ENCODE results near the gene CDH23.

CDH23 gene

DNA sequence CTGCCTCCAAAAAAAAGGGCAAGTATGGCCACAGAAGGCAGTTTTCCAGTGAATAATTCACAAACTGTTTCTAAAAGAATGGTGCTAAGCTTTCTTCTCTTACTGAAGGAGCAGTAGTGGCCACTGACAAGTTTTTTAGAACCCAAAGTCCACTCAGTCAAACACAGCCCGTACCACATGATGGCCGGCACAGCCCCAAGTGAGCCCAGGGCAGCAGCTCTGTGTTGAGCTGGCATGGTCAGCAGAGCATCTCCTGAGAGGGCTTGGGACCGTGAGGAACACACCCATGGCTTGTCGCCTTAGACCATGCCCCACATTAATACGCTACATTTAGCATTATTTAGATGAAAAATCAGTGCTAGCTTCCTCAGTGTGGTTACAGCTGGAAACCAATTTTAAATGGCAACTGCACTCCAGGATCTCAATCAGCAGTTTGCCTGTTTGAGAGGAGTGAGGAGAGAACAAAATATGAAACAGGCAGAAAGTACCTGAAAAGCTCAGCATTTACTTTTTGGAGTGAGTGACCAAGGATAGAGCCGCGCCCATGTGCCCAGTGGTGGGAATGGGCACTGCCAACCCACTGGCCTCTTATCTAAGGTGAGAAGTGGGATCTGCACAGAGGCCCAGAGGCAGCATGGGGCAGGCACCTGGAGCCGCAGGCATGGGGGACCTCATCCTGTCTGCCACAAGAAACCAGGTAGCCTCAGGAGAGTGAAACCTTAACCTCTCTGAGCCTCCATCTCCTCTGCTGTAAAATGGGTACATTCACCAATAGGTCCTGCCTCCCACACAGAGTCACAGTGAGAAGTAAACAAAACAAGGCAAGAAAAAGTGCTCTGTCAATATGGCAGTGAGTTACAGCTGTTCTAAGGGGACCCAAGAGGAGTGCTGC is 437.0 kb downstream of the CDH23 start:
- no peak for DNase-seq

DNA sequence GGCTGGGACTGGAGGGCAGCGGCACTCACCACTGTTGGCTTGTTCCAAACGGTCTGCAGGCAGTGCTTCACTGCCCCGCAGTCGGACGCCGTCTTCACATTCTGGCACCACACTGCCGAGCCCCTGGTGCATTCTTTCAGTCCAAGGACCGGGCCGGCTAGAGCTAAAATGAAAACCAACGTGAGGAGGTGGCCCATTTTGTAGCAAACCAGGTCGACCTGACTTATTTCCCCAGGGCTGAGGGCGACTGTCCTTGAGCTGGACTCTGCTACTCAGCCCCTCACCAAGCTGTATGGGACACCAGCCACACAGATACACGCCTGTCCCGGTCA is 437.6 kb downstream of the CDH23 start:
- no peak for DNase-seq

DNA sequence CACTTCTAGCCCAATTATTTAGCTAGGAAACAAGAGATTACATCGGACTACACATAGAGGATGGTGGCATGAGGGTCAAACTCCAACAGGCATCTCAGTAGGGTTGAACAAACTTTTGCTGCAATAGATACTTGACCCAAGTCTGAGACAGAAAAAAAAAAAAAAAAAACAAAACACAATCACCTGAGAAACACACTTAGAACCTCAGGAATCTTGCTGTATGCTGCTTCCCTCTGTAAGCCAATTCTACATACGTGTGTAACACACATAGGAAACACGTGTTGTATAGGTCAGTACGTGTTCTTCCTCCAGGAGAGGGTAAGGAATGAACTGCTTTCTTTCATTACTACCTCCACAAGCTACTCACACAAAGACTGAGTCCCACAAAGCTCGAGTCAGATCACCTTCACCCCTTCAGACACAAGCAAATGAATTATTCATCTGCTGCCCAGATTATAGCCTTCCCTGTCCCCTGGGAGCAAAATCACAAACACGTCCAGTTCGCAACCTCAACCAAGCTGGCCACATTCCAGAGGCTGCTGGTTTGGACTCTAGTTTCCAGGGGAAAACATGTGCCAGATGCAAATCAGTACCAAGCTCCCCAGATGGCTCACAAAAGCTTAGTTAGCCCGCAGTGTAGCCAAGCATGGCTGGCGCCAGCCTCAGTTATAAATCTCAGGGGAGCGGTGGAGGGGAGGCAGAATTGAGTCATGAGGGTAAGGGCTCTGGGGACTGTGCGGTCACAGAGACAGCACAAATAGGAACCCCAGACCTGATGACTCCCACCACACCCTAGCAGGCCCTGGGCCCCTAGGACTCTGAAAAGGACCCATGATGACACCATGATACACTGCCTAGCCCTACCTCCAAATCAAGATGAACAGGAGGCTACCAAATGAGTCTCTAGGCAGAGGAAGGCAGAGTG is 439.2 kb downstream of the CDH23 start:
- DNase-seq = no peak

DNA sequence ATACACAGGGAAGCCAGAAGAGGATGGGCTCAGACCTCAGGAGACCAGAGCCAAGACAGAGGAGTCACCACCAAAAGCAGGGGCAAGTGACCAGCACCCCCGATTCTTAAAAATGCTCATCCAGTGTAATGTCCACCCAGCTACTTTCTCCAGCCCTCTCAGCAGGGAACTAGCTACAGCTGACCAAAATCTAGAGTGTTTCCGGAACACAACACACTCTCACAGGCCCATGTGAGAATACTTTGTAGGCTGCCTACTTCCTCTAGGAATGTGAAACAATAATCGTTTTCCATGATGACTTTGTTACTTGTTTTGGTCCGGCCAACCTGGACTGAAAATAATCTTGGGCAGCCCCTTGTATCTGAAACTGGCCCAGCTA is 439.9 kb downstream of the CDH23 start:
- DNase-seq = no peak

DNA sequence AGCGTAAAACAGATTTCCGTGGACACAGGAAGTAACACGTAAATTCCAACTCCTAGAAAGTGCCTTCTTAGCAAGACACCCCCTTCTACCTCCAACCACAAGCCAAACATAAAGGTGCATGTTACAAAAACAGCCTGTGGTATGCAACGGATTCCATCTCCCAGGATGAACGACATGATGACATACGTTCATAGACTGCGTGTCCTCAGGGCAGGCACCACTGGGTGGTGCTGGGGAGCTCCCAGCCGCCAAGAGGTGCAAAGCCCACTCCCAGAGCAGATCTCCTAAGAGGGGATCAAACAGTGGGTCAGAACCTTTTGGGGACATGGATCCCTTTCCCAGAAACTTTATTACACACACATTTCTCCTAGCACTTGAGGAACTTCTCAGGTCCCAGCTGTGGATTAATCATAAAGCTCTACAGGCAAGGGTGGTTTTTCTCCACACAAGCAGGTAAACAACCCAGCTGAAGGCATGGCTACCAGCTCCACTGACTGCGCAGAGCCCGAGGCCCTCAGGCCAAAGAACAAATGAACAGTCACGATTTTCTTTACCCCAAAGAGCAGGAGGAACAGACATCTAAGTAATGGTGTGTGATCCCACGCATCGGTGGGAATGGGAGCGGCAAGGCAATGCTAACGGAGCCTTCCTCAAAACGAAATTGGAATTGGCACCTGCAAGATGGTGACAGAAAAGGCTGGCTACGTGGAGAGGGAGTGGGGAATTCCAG is 440.5 kb downstream of the CDH23 start:
- peak in 1 of 4 experiments; percentile 10 for DNase-seq

DNA sequence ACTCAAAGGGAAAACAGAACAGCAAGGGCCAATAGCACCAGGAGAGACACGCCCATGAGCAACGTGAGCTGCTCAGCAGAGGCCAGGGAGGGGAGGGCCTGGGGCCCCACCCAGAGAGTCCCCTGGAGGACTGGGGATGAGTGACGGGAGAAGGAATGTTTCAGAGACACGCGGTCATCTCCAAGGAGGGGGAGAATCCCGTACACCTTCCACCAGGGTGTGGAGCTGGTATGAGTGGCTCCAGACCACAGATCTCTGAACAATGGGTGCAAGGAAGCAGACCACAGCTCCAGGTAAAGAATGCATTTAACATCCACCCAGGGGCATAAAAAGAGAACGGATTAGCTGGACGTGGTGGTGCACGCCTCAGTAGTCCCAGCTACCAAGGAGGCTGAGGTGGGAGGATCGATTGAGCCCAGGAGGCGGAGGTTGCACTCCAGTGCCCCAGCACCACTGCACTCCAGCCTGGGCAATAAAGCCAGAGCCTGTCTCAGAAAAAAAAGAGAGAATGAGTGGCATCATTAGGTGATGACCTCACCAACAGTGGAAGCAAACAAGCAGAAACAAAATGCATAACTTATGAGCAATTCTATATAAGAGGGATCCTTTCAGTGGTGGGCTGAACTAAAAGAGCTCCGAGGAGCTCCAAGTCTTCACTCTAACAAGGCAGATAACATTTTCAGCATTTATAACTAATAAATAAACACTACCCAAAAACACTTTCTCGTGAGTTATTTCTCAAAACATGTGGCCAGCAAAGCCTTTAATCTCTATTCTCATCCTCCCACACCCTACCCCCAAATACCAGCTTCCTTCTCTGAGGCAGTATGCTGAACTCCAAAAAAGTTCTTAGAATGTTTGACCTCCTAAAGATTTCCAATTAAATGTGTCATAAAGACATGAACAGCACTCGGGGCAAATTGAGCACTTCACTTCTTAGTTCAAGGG is 441.8 kb downstream of the CDH23 start:
- no peak for DNase-seq

DNA sequence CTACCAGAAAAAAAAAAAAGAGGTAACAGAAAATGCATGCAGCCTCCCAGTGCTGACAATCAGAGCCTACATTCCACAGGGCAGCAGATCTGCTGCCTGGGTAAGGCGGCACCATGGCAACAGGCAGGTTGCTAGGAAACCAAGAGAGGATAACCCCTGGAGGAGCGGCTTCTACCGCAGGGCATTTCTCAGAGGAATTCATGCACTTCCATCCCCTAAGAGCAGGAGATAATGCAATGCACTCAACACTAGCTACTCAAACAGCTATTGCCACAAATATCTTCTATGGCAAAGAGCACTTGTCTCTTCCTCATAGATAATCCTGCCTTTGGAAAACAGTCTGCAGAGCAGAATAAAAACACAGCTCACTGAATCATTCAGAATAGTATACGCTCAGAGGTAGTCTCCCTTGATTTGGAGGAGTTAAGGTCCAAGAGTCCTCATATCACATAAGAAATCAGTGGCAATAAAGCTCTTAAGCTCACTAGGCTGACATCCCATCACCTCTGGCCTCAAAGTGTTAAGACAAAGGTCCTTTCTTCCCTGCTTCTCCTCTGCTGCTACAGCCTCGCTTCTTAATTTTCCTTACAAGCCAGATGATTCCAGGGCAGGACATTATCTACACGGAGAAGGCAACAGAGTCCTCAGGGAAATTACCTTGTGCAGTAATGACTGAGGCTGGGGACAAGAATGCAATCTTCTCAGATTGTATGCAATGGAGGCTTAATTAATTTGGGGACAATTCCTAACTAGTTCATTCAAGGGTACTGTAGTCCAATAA is 443.6 kb downstream of the CDH23 start:
- DNase-seq = no peak

DNA sequence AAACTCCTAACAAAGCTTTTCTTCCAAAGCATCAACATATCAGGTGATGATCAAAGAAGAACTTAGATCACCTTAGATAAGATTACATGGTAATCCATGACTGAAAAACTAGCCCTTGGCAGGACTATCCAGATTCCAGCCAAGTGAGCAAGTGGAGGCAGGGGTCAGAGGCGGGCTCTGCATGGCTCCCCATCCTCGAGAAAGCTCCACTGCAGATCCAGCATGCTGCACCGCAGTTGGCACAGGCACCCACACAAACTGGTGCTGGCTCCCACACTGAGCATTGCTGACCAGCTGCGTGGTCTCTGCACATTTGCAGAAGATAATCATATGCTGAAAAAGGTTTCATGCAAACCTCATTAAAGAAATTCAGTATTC is 444.2 kb downstream of the CDH23 start:
- DNase-seq = no peak

DNA sequence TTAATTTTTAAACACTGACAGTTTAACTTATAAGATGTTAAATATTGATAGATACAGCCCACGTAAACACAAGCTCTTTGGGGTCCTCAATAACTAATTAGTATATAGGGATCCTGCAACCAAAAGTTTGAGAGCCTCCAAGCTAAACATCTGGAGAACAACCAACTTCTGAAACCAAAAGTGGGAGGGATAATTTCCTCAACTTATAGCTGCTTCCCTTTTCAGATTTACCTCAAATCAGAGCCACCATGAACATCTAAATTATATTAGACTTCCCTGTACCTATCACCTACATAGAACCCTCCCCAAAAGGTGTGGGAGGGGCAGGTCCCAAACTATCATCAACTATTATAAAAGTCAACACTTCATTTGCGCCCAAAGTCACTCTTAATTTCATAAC is 445.7 kb downstream of the CDH23 start:
- no peak for DNase-seq

DNA sequence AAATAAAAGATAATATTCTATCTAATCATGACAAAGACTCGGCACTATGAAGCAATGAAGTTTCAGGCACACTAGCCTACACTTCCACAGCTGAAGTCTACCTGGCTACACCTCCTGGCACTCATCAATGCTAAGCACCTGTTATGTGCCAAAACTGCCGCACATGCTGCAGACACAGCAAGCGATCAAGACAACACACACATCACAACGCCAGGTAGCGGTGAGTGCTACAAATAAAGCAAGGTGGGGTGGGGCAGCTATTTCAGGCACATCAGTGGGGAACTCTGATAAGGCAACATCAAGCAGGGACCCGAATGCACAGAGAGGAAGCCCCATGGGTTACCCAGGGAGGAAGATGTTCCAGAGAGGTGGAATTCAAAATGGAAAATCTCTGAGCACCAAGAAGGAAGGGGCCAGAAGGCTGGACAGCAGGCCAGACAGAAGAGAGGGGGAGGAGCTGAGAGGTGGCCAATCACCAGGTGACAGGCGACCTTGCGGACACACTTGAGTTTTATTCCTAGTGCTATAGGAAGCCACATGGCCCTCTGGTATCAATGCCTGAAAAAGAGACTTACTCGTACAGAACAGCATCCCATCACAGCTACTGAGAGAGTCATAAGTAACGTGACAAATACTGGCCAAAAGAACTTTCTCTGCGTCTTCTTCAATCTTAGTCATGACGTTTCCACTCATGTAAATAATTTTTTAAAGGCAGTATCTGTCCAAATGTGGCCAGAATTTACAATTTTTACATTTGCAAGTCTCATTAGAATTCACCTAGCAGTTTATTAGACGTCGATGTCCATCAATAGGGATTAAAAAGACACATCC is 446.4 kb downstream of the CDH23 start:
- DNase-seq = no peak

DNA sequence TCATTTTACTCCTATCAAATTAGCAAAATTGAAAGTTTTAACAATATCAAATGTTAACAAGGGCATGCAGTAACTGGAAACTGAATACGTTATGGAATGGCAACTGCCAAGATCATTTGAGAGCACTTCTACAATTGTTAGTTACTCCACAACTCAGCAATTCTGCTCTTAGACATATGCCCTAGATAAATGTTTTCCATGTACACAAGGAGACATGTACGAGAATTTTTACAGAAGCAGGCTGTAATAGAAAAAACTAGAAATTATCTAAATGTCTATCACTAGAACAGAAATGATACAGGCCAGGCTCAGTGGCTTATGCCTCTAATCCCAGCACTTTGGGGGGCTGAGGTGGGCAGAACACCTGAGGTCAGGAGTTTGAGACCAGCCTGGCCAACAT is 447.4 kb downstream of the CDH23 start:
- DNase-seq = no peak

DNA sequence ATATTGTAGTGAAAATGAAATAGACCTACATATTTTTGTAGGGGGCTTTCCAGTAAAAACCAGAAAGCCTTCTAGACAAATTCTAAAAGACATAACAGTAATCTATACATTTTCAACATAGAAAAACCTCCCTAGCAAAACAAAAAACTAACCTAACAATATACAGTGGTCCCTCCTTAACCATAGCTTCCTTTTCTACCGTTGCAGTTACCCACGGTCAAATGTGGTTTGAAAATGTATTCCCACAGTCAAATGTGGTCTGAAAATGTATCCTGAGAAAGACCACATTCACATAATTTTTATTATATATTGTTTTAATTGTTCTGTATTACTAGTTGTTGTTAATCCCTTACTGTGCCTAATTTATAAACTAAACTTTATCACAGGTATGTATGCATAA is 448.0 kb downstream of the CDH23 start:
- no peak for DNase-seq

DNA sequence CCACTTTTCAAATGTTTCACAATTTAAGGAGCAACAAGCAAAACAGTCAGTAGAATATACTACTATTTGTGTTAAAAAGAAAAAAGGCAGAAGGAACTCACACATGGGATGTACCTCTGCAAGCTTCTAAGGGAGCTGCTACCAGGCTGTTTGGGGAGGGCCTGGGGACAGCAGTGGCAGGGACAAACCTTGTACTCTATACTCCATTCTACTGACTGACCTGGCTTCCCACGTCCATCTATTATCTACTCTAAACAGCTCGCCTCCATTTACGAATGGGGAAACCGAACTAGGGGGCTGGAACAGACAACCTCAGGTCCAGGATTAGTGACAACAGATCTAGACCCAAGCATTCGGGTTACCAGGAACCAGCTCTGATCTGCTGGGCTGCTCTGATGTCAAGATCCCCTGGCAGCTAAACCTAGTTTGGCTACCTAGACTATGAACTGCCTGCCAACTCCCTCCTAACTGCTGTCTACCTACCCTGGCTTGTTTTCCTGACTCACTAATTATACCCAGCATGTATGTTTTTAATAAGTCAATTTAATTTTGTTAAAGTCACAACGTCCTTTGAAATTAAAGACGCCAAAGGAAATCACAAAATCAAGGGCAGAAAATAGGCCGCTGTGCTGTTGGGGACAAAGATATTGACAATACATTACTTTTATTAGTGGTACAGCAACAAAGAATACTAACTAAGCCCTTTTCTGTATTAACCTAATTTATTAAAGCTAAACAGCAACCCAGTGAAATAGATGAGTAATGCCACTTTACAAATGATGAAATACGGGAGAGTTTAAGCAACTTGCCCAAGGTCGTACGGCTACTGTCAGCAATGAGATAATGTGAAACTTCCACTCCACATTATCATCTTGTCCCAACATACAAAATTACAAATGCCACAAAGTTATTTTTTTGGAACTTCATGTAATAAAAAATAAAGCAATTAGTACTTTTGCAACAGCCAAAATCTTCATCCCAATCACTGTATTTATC is 449.0 kb downstream of the CDH23 start:
- DNase-seq = no peak

DNA sequence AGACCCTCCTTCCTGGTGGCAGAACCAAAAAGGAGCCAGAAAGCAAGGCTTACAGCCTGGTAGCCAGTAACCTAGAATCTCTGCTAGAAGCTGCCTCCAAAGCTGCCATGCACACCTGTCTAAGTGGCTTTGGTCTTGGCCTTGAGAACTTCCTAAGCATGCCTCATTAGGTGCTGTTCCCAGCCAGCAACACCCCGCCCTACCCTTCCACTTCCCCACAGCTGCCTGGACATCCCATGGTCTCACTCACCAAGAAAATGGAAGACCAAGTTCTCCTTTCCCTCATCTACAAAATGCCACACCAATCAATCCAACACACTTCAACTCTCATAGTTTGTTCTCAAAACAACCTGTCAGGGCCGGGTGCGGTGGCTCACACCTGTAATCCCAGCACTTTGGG is 450.1 kb downstream of the CDH23 start:
- no peak for DNase-seq

DNA sequence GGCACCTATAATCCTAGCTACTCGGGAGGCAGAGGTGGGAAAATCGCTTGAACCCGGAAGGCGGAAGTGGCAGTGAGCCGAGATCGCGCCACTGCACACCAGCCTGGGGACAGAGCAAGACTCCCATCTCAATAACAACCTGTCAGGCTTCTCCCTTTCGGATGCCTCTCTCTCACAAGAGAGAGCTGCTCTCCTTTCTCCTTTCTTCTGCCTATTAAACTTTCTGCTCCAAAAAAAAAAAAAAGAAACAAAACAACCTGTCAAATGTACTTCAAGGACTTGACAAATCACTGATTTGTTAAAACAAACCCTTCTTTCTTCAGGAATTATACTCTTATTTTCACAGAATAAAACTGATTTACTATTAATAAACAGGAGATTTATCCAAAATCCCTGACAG is 450.7 kb downstream of the CDH23 start:
- no peak for DNase-seq

DNA sequence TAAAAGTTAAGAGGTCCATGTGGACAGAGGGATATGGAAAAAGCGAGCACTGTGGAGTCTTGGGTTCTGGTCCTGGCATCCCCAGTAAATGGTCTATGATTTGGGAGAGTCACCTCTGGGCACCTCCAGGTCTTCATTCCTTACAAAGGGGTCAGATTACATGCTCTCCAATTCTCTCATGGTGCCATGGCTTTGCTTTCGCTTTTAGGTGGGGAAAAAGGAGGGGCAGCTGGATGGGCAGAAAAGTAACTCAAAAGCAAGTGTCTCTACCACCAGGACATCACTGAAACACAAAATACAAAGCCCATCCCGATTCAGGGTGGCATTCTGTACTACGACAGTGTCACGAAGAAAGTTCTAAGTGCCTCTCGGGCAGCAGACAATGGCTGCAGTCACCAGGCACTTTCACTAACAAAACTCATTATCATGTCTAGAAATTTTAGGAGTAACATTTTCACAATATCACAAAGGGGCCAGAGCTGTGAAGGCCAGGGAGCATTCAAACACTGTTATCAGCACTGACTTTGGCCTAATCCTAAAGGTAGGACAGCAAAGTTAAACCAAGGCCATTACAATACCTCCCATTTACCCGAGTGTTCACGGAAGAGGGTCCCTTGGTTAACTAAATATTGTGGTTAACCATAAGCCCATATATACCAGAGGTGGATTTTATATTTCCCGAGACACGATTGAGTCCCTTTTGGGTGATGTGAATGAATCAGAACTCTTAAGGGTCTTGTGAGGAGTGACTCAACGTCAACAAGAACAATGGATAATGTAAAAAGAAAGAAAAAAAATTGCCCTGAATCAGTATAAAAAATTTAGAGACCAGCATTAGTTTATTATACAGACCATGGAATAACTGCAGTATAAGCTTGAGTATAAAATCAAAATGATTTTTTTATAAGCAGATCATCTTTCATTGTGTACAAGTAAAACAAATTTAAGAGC is 451.9 kb downstream of the CDH23 start:
- no peak for DNase-seq

DNA sequence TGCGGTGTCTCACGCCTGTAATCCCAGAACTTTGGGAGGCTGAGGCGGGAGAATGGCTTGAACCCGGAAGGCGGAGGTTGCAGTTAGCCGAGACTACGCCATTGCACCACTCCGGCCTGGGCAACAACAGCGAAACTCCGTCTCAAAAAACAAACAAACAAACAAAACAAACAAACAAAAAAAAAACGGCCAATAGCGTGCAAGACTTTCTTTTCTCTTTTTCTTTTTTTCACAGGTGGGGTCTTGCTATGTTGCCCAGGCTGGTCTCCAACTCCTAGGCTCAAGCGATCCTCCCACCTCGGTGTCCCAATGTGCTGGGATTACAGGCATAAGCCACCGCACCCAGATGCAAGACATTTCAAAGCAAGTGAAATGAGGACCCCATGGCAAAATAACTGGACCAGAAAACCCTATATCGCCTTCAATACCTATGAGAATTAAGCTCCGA is 452.8 kb downstream of the CDH23 start:
- no peak for DNase-seq

Measured in activated naive CD4-positive, alpha-beta T cell (primary cell).